Adrenal gland (tissue), 12 donors: ENCODE data around the gene KRTAP12-3. TPM values are rescaled to one million over a fixed set of nuclear protein-coding genes. Genes with fewer than 3 reads are reported as not detected.
A peak's percentile ranks its signal among the peaks of the same experiment; 100 is the strongest.

Experiments used
- DNase-seq, 7 donors: peaks; one replicate each; pipeline ENCODE4 v3.0.0-alpha.2; 2019 to 2020
- H3K27ac ChIP-seq, 5 donors: fragments of 200-600 bp; sonication (generic) in 4 of 5; 1 replicate in 3 of 5; 2 replicates in 2 of 5; pipeline versions ENCODE4 v1.5.1 to v1.8.0; 2016 to 2020; ENCODE audit warnings: mild to moderate bottlenecking in 1 of 5
- H3K27me3 ChIP-seq: fragments of 200-600 bp; 2 replicates; pipeline ENCODE4 v1.8.0; 2021
- H3K36me3 ChIP-seq, 2 donors: fragments of 200-600 bp; replicated peaks in 1 of 2; 1 replicate in 1 of 2; 2 replicates in 1 of 2; pipeline versions ENCODE4 v1.5.1 to v1.8.0; 2018 to 2022
- H3K4me1 ChIP-seq, 2 donors: fragments of 200-600 bp; replicated peaks in 1 of 2; 1 replicate in 1 of 2; 2 replicates in 1 of 2; pipeline versions ENCODE4 v1.5.1 to v1.8.0; 2018 to 2021
- H3K4me3 ChIP-seq, 4 donors: fragments of 200-600 bp; sonication (generic) in 3 of 4; one replicate each; pipeline ENCODE4 v1.5.1; 2016 to 2018
- H3K9me3 ChIP-seq, 3 donors: fragments of 200-600 bp; sonication (generic) in 1 of 3; replicated peaks in 1 of 3; 1 replicate in 2 of 3; 2 replicates in 1 of 3; pipeline versions ENCODE4 v1.5.1 to v1.8.0; 2016 to 2021
- POLR2A ChIP-seq, 2 donors: fragments of 450-650 bp; IDR thresholded peaks; one replicate each; pipeline ENCODE4 v1.6.1; 2017; ENCODE audit warnings: antibody characterized with exemption in 2 of 2, mild to moderate bottlenecking in 2 of 2, moderate library complexity in 1 of 2
- WGBS, 4 donors: extraction: QIAGEN DNeasy Blood & Tissue Kit in 2 of 4; methylation state at CpG; one replicate each; pipeline versions ENCODE4 v1.1.5 to v1.1.7; 2013 to 2017; 5-methylcytosine and 5-hydroxymethylcytosine counted together
- intact Hi-C, 2 donors: fragments of 100-400 bp; cut with DNase I; formaldehyde crosslinking; loops; one replicate each; pipeline versions ENCODE4 v1.14.1 to v1.15.0; 2022 to 2023
- polyA plus RNA-seq, 3 donors: library from polyadenylated mRNA; stranded (reverse); fragments of 200-250 nt in 2 of 3; fragments of 350-450 nt in 1 of 3; fragmentation: Illumina TruSeq in 1 of 3; extraction: RNeasy Lipid Tissue Mini Kit (QIAGEN cat#74804) in 1 of 3; gene quantifications; one replicate each; pipeline ENCODE4 v1.2.3, GENCODE V29; 2013 to 2014
- total RNA-seq, 9 donors: library from RNA; depleted of rRNA in 4 of 9; stranded (reverse); fragments of >200 nt in 4 of 9; fragments of 120-200 nt in 1 of 9; fragmentation: NEBNext Ultra II Directional in 1 of 9; extraction: Animal tissue kit (Norgen Biotek cat#: 25700) in 1 of 9; gene quantifications; one replicate each; pipeline versions ENCODE4 v1.1.0 to v1.2.4, GENCODE V29; 2013 to 2023
- TF ChIP-seq, protein P1 (sequence below), 6 experiments: fragments of 450-650 bp in 4 of 6; fragments of 200-600 bp in 2 of 6; sonication (generic) in 1 of 6; IDR thresholded peaks; 1 replicate in 5 of 6; 2 replicates in 1 of 6; pipeline versions ENCODE4 v1.5.1 to v1.8.0; 2016 to 2021; ENCODE audit warnings: antibody characterized with exemption in 6 of 6, mild to moderate bottlenecking in 2 of 6, moderate library complexity in 1 of 6
- donor health status: healthy with polysubstance abuse.
- donor health status: Bipolar disorder and iron deficiency.
- donor health status: DM: yes; HTN: yes; CAD: no.
- donor health status: DM: no; HTN: no; CAD: no.
- donor health status: DM: no; HTN: no; CAD: no.
- donor health status: DM: yes; HTN: yes; CAD: no.

The KRTAP12-3 gene
- total and polyA plus RNA-seq, 12 donors = not detected

DNA sequence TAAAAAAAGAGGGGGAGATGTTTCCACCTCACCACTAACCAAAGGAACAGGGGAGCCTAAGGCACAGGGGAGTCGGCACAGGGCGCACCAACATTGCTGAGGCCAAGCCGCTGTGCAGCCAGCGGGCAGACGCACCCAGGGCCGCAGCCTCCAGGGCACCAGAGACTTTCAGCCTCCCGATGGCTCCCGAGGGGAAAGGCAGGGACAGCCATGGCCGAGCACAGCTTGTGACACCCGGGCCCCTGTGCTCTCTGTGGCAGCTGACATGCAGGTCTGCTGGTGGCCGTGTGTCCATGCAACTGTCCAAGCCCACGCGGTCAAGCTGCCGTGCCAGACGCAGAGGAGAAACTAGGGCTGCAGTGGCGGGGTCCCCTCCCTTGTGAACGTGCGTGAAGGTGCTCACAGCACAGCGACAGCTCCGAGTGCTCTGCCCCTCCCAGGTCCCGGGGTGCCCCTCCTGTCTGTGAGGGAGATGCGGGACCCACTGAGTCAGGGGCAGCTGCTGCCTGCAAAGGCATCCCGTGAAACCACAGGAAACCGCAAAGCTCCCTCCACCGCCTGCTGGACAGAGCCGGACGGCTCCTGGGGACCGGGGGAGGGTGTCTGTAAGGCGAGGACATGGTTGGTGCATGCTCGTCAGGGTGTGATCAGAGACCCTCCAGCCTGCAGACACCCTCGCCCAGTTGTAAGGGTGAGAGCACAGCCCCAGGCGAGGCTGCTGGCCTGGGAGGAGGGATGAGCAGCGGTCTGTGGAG, 9.0 kb upstream of the KRTAP12-3 start:
- TF ChIP-seq, protein P1, sequence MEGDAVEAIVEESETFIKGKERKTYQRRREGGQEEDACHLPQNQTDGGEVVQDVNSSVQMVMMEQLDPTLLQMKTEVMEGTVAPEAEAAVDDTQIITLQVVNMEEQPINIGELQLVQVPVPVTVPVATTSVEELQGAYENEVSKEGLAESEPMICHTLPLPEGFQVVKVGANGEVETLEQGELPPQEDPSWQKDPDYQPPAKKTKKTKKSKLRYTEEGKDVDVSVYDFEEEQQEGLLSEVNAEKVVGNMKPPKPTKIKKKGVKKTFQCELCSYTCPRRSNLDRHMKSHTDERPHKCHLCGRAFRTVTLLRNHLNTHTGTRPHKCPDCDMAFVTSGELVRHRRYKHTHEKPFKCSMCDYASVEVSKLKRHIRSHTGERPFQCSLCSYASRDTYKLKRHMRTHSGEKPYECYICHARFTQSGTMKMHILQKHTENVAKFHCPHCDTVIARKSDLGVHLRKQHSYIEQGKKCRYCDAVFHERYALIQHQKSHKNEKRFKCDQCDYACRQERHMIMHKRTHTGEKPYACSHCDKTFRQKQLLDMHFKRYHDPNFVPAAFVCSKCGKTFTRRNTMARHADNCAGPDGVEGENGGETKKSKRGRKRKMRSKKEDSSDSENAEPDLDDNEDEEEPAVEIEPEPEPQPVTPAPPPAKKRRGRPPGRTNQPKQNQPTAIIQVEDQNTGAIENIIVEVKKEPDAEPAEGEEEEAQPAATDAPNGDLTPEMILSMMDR (IDR thresholded peaks at IDR 0.05) = no peak
- TF ChIP-seq POLR2A (IDR thresholded peaks at IDR 0.05) = no peak
- Histone ChIP-seq H3K27ac (no peak overlapping the region), H3K4me3 (no peak overlapping the region), H3K36me3 (no peaks in the 10 kb centered on the region), H3K9me3 (no peaks in the 10 kb centered on the region), H3K4me1 (no peaks in the 10 kb centered on the region), H3K27me3 (no peaks in the 10 kb centered on the region)
- intact Hi-C loops = no loop called here
- WGBS, 4 donors = 75 to 87% (median 81%) methylated on average over 6 to 33 of the region's 33 CpGs
- no peak for DNase-seq

DNA sequence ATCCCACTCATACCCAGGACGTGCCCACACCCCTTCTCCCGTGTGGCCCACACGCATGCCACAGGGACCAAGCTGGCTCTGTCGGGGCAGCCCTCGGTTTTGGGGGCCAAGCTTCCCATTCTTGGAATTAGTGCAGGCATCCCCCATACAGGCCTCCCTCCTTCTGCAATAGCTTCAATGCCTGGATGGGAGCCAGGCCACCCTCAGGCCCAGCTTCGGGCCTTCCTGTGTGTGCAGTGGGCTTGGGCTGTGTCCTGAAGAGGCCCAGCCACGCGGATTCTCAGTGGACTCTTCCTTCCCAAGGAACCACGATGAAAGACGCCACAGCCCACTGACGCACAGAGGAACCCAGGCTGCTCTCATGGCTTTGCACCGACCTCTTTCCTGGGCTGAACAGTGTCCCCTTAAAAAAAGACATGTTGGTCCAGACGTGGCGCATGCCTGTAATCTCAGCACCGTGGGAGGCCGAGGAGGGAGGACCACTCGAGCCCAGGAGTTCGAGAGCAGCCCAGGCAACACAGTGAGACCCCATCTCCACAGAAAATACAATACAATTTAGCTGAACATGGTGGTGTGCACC, 8.1 kb upstream of the KRTAP12-3 start:
- intact Hi-C loops = no loop called here
- Histone ChIP-seq H3K4me3 (no peak overlapping the region), H3K36me3 (no peaks in the 10 kb centered on the region), H3K9me3 (no peaks in the 10 kb centered on the region), H3K27me3 (no peaks in the 10 kb centered on the region), H3K27ac (no peak overlapping the region), H3K4me1 (no peaks in the 10 kb centered on the region)
- DNase-seq = peak in 1 of 7 donors; percentile 6
- no peak for TF ChIP-seq POLR2A (IDR thresholded peaks at IDR 0.05)
- TF ChIP-seq, protein P1 (IDR thresholded peaks at IDR 0.05) = no peak
- 81 to 93% (median 86%) methylated on average over 8 to 18 of the region's 18 CpGs for WGBS, 4 donors

DNA sequence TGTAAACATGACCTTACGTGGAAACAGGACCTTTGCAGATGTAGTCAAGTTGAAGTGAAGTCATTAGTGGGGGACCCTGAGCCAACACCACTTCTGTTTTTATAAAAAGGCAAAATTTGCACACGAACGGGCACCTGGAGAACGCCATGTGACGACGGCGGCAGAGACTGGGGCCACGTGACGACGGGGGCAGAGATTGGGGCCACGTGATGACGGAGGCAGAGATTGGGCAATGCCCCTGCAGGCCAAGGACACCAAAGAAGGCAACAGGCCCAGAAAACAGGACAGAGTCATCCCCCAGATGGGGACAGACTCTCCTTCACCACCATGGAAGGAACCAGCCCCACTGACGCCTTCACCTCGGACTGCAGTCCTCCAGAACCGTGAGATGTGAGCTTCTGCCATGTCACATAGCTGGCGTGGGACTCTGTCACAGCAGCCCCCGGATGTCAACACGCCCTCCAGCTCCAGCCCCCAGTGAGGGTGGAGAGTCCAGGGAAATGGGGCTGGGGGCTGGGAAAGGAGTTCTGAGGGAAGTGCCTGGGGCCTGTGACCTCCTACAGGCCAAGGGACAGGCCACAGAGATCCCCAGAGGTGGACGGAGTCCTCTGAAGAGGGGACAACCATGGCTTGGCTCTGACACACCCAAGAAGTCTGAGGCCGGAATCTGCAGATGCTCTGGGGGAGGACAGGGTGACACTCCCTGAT, 7.3 kb upstream of the KRTAP12-3 start:
- WGBS, 4 donors = 84 to 88% (median 86%) methylated on average over 14 to 20 of the region's 20 CpGs
- H3K4me3 ChIP-seq = no peak overlapping the region
- no peak overlapping the region for H3K27ac ChIP-seq
- H3K27me3 ChIP-seq = no peaks in the 10 kb centered on the region
- TF ChIP-seq POLR2A (IDR thresholded peaks at IDR 0.05) = no peak
- TF ChIP-seq, protein P1 (IDR thresholded peaks at IDR 0.05) = no peak
- DNase-seq = no peak
- H3K4me1 ChIP-seq = no peaks in the 10 kb centered on the region
- no peaks in the 10 kb centered on the region for H3K9me3 ChIP-seq
- H3K36me3 ChIP-seq = no peaks in the 10 kb centered on the region
- intact Hi-C loops = no loop called here

DNA sequence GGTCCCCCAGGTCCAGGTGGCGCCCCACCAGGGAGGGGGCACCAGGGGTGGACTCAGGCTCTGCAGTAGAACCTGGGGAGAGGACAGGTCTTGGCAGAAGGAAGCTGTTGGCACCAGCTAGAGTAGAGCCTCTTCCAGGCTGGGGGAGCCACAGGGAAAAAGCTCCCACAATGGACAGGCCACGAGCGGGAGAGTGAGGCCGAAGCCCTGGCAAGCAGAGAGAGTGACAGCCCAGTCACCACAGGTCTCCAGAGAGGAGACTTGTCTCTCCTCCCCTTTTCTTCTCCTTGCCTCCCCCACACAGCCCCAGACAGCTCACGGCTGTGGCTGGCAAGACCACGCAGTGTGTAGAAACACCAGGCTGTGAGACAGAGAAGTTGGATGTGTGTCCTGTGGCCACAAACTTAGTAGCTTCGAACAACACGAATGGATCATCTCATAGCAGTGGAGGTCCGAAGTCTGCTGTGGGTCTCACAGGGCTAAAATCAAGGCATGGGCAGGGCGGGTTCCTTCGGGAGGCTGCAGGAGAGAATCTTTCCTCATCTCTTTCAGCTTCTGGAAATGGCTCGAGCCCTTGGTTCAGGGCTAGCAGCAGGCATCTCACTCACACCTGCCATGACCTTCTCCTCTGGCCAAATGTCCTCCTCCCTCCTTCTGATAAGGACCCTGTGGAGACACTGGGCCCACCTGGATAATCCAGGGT, 6.6 kb upstream of the KRTAP12-3 start:
- H3K4me3 ChIP-seq = no peak overlapping the region
- H3K4me1 ChIP-seq = no peaks in the 10 kb centered on the region
- 83 to 95% (median 89%) methylated on average over 10 to 12 of the region's 12 CpGs for WGBS, 4 donors
- intact Hi-C loops = no loop called here
- H3K9me3 ChIP-seq = no peaks in the 10 kb centered on the region
- H3K27me3 ChIP-seq = no peaks in the 10 kb centered on the region
- no peak for DNase-seq
- TF ChIP-seq POLR2A (IDR thresholded peaks at IDR 0.05) = no peak
- no peaks in the 10 kb centered on the region for H3K36me3 ChIP-seq
- H3K27ac ChIP-seq = no peak overlapping the region
